Right atrium auricular region (tissue), 2 donors: ENCODE results near the gene INS. TPM values are rescaled to one million over a fixed set of nuclear protein-coding genes. Genes with fewer than 3 reads are reported as not detected.

Source experiments
- DNase-seq: peaks from one replicate; pipeline ENCODE4 v3.0.0-alpha.2; 2019; ENCODE audit warnings: low spot score
- H3K27ac ChIP-seq, 2 donors: fragments of 200-600 bp; sonication (generic); 1 replicate in 1 of 2; 2 replicates in 1 of 2; pipeline ENCODE4 v1.5.1; 2016 to 2019
- H3K27me3 ChIP-seq, 2 donors: fragments of 200-600 bp; sonication (generic); one replicate each; pipeline versions ENCODE4 v1.5.1 to v1.6.0; 2017 to 2019
- H3K36me3 ChIP-seq: fragments of 200-600 bp; sonication (generic); one replicate; pipeline ENCODE4 v1.5.1; 2016
- H3K4me1 ChIP-seq, 2 donors: fragments of 200-600 bp; sonication (generic); one replicate each; pipeline versions ENCODE4 v1.5.1 to v1.6.0; 2017 to 2019
- H3K4me3 ChIP-seq, 2 donors: fragments of 200-600 bp; sonication (generic); 1 replicate in 1 of 2; 2 replicates in 1 of 2; pipeline ENCODE4 v1.5.1; 2017 to 2019; ENCODE audit warnings: mild to moderate bottlenecking in 1 of 2, moderate library complexity in 1 of 2
- H3K9me3 ChIP-seq, 2 donors: fragments of 200-600 bp; sonication (generic); one replicate each; pipeline ENCODE4 v1.5.1; 2019
- total RNA-seq, 2 donors: library from RNA; depleted of rRNA; stranded (reverse); fragments of >200 nt; gene quantifications; one replicate each; pipeline ENCODE4 v1.1.0, GENCODE V29; 2016
- TF ChIP-seq, protein P1 (sequence below), 2 donors: fragments of 200-600 bp; sonication (generic); IDR thresholded peaks; one replicate each; pipeline ENCODE4 v1.5.1; 2019; ENCODE audit warnings: antibody characterized with exemption in 2 of 2

Gene INS
- total RNA-seq, 2 donors from 2014 or later: not detected

GRCh38 chr11:2203440-2204259, 42.6 kb upstream of the INS start:
- Histone ChIP-seq H3K27me3 (no peaks in the 10 kb centered on the region), H3K27ac (no peak overlapping the region), H3K36me3 (no peaks in the 10 kb centered on the region), H3K4me3 (no peak overlapping the region), H3K4me1 (no peaks in the 10 kb centered on the region), H3K9me3 (no peaks in the 10 kb centered on the region)
- TF ChIP-seq, protein P1, sequence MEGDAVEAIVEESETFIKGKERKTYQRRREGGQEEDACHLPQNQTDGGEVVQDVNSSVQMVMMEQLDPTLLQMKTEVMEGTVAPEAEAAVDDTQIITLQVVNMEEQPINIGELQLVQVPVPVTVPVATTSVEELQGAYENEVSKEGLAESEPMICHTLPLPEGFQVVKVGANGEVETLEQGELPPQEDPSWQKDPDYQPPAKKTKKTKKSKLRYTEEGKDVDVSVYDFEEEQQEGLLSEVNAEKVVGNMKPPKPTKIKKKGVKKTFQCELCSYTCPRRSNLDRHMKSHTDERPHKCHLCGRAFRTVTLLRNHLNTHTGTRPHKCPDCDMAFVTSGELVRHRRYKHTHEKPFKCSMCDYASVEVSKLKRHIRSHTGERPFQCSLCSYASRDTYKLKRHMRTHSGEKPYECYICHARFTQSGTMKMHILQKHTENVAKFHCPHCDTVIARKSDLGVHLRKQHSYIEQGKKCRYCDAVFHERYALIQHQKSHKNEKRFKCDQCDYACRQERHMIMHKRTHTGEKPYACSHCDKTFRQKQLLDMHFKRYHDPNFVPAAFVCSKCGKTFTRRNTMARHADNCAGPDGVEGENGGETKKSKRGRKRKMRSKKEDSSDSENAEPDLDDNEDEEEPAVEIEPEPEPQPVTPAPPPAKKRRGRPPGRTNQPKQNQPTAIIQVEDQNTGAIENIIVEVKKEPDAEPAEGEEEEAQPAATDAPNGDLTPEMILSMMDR (IDR thresholded peaks at IDR 0.05): no peak
- DNase-seq: no peak

- no peak overlapping the region for H3K27ac ChIP-seq
- TF ChIP-seq, protein P1 (IDR thresholded peaks at IDR 0.05): no peak
- H3K9me3 ChIP-seq: no peaks in the 10 kb centered on the region
- no peaks in the 10 kb centered on the region for H3K36me3 ChIP-seq
- DNase-seq: no peak
- H3K27me3 ChIP-seq: no peaks in the 10 kb centered on the region
- H3K4me1 ChIP-seq: no peaks in the 10 kb centered on the region
- H3K4me3 ChIP-seq: no peak overlapping the region
Measured at GRCh38 chr11:2202900-2203439, 42.0 kb upstream of the INS start.

- no peak for DNase-seq
- TF ChIP-seq, protein P1 (IDR thresholded peaks at IDR 0.05): no peak
Measured at GRCh38 chr11:2202071-2202899, 41.3 kb upstream of the INS start.

GRCh38 chr11:2201542-2201941, 40.5 kb upstream of the INS start:
- H3K27me3 ChIP-seq: no peaks in the 10 kb centered on the region
- TF ChIP-seq, protein P1 (IDR thresholded peaks at IDR 0.05): no peak
- no peaks in the 10 kb centered on the region for H3K36me3 ChIP-seq
- H3K4me1 ChIP-seq: no peaks in the 10 kb centered on the region
- no peak overlapping the region for H3K4me3 ChIP-seq
- no peaks in the 10 kb centered on the region for H3K9me3 ChIP-seq
- DNase-seq: no peak
- H3K27ac ChIP-seq: no peak overlapping the region

More at GRCh38 chr11:2202071-2202899, 41.3 kb upstream of the INS start:
- no peaks in the 10 kb centered on the region for H3K27me3 ChIP-seq
- H3K4me3 ChIP-seq: no peak overlapping the region
- no peak overlapping the region for H3K27ac ChIP-seq
- H3K9me3 ChIP-seq: no peaks in the 10 kb centered on the region
- H3K4me1 ChIP-seq: no peaks in the 10 kb centered on the region
- no peaks in the 10 kb centered on the region for H3K36me3 ChIP-seq

- Histone ChIP-seq H3K27me3 (no peaks in the 10 kb centered on the region), H3K36me3 (no peaks in the 10 kb centered on the region), H3K4me1 (no peaks in the 10 kb centered on the region), H3K4me3 (no peak overlapping the region), H3K9me3 (no peaks in the 10 kb centered on the region), H3K27ac (no peak overlapping the region)
- DNase-seq: no peak
- TF ChIP-seq, protein P1 (IDR thresholded peaks at IDR 0.05): no peak
Measured at GRCh38 chr11:2200957-2201519, 40.0 kb upstream of the INS start.
